TTC549 (cell line): Measurements from ENCODE around the gene ADGRF5.

Source experiments
- FAIRE-seq: peaks from 2 replicates; lab custom pipeline; 2012; peaks lifted over from hg19 to GRCh38; lab: Jason Lieb, UNC

ADGRF5 gene

DNA sequence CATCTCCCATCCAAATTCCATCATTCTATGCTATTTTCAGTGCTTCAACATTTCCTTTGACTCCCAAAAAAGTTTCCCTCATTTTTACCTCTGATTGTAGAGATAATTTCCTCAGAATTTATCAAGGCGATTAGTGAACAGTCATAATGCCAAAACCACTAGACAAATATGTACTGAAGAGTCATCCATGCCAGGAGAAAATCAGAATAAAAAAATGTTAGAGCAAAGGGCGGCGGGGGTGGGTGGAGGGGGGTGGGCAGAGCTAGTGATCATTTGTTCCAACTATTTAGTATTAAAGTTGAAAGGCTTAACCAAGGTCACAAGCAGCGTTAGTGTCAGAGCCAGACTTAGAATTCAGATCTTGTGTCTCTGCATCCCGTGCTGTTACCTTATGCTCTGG, 5.3 kb upstream of the ADGRF5 start:
- FAIRE-seq: no peak

DNA sequence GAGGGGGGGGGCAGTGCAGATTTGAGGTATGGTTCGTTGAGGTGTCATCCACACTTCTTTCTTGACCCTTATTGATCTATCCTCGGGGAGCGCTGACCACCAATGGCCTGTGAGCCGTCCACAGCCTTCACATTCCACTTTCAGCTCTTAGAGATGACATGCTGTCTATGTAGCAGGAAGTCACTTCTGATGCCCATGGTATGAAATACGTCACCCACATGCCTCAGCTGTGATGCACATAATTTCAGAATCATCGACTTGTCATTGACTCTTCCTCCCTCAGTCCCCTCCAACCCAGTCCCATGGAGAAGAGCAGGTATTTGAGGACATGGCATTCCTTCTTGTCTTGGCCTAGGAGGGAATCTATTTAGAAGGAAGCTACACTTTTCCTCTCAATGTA, 4.7 kb upstream of the ADGRF5 start:
- FAIRE-seq: no peak

DNA sequence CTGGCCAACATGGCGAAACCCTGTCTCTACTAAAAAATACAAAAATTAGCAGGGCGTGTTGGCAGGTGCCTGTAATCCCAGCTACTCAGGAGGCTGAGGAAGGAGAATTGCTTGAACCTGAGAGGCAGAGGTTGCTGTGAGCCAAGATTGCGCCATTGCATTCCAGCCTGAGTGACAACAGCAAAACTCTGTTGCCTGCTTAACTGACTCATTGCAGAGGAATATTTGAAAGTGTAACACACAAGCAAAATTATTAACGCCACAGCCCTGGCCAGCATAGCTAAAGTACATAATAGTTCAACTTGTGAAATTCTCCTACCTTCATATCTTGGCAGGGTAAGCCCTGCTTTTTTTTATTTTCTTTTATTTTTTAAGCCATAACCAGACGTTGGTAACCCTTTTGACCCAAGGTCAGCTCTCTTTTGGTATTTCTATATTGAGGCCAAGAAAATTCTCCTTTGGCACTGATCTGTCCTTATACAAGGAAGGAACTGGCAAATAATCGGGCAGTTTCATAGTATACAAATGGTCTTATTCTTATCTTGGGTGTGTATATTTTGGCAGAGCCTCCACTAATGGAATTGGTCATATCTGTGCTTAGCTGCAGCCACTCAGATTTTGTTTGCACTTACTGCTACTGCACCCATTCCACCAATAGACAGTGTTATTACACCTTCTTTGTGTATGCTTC, 4.0 kb upstream of the ADGRF5 start:
- no peak for FAIRE-seq

DNA sequence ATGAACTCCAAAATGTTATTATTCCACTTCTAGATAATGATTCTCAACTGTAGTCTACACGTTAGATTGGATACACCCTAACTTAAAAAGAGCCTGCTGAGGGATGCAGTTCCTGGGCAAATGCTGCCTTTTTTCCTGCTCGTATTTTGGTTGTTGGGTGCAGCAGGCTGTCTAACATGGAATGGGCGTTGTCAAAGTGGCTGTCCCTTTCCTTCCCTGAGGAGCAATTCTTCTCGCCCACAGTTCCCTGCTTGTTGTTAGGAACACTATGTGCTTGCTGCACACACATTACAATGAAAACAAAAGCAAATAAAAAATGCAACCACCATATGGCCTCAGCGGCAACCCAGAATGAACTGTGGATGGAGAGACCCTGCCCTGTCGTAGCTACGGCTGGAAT, 1.7 kb upstream of the ADGRF5 start:
- FAIRE-seq: no peak

DNA sequence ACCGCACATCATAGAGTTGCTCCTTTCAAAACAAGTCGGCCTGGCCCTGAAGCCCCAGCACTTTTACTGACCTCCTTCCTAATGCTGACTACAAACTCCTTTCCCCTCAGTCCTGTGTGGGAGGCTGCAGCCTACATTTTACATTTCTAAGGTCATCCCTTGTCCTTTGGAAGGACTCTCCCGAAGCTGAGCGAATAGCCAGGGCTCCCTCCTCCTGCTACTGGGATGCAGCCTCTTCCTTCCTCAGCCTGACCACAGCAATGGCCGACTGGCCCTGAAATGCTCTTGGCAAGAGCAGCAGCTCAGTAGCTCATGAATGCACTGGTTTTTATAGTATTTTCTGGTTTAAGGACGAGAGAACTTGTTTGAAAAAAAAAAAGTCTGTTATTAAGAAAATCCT, 679 bp downstream of the ADGRF5 start:
- no peak for FAIRE-seq

DNA sequence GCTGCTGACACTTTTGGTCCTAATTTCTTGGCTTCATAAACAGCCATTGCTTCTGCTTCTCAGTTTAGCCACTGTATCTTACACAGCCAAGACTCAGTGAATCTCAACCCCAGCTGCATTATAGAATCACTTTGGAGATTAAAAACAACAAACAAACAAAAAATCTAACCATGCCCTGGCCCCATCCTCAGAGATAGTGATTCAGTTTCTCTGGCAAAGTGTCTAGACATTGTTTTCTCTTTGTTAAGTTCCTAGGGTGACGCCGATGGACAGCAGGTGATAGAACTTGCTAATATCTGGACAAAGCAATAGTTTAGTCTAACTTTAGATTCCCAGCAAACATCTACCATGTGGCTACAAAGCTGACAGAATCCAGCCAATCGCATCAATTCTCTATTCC, 2.9 kb downstream of the ADGRF5 start:
- no peak for FAIRE-seq

DNA sequence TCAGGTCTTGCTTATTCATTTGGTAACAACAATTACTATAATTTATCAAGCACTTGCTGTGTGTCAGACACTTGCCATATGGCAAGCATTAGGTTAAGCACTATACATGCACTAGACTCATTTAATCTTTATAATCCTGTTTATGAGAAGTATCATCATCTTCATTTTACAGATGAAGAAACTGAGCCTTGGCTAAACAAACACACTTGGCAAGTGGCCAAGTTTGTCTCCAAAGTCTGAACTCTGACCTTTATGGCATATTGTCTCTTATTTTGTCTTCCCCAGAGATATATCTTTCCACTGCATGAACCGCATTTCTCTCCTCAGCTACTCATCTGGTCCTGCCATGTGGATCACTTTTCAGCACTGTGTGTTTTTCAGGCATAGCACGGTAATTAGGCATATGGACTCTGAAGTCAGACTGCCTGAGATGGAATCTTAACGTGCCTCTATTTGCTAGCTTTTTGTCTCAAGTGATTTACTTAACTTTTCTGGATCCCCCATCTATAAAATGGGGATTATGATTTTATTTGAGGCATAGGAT, 4.7 kb downstream of the ADGRF5 start:
- FAIRE-seq: no peak

DNA sequence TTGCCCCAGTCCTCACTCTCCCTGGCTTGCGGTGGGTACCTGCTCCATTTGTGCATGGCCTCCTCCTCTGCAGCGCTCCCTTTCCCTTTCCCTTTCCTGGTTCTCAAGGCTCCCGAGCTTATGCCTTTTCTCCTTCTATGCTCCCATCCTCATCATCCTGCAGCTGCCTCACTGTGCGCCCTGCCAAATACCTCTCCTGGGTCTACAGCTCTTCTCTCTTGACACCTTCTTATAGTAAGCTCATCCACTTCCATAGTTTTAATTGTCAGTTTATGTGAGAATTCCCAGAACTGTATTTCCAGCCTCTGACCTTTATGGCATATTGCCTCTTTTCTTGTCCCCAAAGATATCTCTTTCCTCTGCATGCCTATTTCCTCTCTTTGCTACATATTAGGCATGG, 5.9 kb downstream of the ADGRF5 start:
- FAIRE-seq: no peak

DNA sequence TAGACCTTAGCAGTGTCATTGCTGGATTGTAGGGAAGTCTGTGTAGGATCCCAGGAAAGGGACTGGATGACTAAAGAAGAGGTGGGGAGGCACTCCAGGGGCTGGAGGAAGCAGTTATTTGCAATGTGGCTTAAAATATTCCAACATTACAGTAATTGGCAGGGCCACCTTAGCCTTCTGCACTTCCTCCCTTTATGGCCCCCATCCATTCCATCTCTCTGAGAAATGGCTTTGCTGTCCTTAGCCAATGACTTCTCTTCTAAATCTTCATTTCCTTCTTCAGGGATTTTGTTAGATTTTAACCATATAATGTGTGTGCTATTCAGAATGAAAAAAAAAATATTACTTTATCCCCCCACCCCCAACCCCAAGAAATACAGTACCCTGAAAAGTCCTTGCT, 6.4 kb downstream of the ADGRF5 start:
- no peak for FAIRE-seq

DNA sequence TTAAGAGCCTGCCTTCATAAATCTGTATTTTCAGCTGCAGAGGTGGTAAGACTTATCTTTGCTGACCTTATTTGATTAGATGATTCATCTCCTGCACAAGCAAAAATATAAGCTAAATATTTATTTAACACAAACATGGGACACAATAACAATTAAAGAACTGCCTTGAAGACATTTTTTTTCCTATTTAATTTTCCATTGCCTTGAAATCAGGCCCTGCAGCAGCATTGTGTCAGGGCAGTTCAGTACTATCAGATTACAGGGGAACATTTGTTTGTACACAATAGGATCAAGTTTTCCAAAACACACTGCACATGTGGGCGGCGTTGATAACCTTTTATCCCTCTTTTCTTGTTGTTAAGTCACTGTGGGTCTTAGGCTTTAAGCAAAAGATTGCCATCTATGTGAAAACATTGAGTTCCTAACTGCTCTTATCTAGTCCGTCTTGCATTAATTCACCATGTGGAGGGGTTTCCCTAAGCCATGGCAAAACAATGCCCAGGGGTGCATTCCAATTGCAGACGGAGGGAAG, 7.4 kb downstream of the ADGRF5 start:
- FAIRE-seq: no peak

DNA sequence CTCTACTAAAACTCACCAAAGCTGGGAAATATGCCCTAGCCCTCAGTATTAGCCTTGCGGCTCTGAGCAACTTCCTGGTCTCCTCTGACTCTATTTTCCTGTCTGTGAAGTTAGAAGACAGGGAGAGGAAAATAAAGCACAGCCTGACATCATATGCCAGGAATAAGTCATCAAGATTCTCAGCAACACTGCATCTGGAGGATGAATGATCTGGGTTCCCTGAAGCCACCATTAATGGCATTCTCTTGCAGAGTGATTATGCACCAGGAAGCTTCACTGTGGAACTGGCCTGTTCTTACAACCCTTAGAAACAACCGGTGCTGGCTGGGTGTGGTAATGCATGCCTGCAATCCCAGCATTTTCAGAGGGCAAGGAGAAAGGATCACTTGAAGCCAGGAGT, 12.4 kb downstream of the ADGRF5 start:
- no peak for FAIRE-seq

DNA sequence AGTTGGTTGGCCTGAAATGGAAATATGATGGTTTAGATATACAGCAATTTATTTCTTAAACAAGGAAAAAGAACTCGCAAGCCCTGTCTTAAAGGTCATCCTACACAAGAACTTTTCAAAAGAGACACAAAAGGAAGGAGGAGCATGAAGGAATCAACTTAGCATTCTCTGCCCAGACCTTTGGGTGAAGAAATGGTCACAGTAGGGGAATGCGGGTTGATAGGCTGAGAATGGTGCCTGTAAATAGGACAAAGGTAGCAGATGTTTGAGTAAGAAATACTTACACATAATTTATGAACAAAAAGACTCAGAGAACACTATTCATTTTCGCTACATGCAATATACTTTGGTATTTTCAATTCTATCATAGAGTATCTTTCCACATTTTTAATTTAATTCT, 15.0 kb downstream of the ADGRF5 start:
- FAIRE-seq: no peak

DNA sequence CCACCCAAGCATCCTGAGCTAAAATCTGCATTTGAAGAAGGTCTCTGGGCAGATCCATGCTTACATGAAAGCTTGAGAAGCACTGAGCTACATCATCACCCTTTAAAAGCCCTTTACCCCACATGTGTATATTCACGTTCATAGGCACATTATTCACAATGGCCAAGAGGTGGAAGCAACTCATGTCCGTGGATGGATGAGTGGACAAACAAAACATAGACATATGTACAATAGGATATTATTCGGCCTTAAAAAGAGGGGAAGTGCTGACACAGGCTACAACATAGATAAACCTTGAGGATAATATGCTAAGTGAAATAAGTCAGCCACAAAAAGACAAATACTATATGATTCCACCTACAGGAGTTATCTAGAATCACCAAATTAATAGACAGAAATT, 17.6 kb downstream of the ADGRF5 start:
- no peak for FAIRE-seq

DNA sequence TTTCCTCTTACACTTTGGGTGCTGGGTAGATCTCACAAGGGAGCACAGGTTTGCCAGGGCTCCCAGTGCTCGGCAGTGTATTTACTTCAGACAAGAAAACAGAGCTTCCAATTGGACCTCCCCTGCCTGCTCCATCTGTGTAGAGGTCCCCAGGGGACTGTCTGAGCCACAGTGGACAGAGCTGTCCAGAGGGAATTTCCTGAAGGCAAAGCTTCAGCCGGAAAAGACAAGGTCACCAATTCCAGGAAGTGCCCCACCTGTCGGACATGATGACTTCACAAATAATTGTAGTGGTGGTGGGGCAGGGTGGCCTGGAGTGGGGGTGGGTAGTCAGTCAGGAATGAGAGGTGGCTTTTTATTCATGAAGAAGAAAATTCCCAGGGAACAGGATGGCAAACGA, 18.6 kb downstream of the ADGRF5 start:
- FAIRE-seq: no peak

DNA sequence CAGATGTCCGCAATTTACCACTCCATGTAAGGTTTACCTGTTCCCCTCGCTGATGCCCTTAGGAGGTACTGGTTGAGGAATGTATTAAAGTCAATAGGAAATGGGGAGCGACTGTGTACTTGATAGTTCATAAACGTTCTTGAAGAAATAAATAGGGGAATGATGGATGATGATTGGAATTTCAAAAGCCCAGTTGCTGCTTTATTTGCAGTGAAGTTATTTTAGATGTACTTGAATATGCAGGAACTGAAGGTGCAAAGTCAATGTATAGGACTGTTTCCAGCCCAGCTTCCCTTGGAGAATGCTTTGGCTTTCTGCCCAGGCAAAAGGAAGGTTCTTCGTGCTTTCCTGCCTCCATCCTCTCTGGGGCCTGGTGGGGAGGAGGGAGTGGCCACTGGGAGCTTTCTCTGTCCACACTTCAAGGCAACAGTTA, 19.8 kb downstream of the ADGRF5 start:
- no peak for FAIRE-seq

DNA sequence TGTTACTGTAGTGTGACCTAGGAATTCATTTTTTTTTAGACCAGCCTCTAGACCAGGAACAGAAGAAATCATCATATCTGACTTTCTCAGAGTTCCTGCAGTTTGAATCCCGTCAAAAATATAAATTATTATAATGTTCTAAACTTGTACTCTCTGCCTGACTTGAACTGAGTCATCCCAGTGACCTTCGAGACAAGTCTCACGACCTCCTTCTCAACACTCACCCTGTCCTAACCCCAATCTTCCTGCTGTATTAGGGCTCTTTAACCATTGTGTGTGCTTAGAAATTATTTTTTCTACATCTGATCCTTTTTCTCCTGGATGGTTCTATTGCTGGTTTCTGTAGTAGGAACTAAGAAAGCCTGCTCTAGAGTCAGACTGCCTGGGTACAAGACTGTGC, 21.5 kb downstream of the ADGRF5 start:
- FAIRE-seq: no peak

DNA sequence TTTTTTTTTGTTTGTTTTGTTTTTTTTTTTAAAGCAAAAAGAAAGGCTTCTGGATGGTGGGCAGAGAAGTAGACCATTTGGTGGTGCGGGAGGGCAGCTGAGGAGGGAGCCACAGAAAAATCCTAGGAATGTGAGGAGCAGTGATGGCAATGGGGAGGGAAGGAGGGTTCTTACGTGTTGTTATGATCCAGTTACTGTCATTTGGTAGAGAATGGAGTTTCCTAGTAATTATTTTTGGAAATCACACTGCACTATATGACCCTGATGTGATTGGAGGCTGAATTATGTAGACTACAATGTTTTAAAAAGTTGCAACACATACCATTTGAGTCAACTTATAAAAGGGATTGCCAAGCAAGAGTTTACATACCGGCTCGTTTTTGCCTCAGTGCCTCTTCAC, 22.1 kb downstream of the ADGRF5 start:
- FAIRE-seq: no peak

DNA sequence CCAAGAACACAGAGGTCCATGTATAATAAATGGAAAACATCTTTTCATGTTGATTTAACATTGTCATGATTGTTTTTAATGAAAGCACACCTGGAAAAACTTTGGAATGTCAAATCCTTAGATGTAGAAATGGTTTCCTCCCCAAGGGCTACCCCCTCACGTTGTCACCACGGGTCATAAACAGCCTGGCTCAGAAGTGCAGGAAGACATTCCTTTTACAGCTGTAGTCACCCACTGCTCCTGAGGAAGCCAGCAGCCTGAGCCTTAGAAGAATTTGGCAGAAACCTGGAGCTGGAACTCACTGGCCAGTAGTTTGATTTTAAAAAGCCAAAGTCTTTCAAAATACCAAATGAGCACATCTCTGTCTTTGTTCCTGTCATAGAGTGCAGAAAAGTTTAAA, 23.7 kb downstream of the ADGRF5 start:
- no peak for FAIRE-seq

DNA sequence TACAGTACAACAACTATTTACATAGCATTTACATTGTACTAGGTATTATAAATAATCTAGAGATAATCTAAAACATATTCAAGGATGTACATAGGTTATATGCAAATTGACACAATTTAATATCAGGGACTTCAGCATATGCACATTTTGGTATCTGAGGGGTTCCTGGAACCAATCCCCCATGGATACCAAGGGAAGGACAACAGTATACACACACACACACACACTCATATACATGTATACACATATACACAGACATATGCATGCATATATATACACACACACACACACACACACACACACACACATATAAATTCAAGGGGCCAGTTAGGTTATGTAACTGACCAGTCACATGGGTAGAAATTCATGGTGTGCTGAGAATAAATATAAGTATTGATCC, 24.9 kb downstream of the ADGRF5 start:
- FAIRE-seq: no peak

DNA sequence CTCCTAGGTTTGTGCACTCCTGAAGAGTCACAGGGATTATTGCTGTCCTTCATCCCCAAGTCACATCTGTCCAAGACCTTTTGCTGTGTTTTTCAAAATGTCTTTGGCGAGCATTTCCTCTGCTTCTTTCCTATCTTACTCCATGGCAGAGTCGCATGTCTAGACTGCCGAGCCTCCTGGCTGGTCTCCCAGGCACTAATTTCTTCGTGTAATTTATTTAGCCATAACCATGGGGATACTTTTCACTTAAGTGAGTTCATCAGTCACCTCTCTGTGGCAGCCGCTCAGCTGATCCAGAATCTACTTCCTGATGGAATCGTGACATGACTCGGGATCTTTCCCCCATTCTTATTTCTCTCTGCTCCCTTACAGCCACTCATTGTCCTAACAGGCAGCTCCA, 25.8 kb downstream of the ADGRF5 start:
- FAIRE-seq: no peak

DNA sequence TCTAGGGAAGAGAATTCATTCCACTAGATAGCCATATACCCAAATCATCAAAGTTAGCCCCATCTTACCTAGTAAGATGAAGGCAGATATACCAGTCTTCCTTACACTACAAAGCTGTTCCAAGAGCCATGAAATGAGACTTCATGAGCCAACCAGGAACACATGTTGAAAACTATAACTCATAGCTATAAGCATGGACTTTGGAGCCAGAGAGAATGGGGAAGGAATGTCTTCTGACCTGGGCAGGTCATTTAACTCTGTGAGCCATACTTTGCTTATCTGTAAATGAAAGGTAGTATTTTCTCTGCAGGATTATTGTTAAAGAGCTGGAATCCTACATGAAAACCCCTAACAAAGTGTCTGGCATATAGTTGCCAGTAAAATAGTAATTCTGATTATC, 27.3 kb downstream of the ADGRF5 start:
- no peak for FAIRE-seq

DNA sequence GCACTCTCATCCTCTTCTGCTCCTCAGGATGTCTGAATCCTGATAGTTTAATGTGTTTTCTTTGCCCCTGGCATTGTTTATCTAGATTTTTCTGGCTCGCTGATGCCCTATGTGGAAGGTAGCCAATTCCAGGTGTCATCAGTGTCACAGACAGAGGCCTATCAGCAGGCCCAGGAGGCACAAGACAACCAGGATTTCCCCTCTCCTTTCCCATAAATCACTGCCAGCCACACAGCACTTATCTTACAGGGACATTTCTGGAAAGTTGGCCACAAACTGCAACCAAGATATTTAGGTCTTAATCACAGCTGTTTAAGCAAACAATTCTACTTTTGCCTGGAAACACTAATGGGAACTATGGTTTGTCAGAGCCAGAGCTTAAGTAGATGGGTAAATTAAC, 28.1 kb downstream of the ADGRF5 start:
- no peak for FAIRE-seq

DNA sequence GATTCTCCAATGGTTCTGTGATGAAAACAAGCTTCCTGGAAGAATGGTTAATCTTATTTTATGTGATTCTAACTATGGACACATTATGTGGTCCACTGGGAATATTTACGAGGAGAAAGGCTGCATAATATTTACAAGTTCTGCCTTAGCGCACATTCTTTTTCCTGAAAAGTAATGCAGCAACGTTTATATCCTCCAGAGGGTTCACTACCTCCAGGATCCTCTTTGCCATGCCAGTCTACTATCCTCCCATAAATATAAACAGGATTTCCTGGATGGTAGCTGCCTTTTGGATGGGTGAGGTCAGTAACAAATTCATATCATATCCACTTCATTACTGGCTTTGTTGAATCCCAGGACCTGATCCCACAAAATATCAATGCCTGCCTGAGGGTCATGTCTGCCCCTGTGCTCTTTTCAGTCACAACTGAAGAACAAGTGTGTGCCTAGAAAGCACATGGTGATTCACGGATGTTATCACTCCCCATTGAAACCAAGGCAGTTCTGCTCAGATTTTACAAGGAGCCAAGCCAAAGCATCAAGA, 30.4 kb downstream of the ADGRF5 start:
- FAIRE-seq: no peak

DNA sequence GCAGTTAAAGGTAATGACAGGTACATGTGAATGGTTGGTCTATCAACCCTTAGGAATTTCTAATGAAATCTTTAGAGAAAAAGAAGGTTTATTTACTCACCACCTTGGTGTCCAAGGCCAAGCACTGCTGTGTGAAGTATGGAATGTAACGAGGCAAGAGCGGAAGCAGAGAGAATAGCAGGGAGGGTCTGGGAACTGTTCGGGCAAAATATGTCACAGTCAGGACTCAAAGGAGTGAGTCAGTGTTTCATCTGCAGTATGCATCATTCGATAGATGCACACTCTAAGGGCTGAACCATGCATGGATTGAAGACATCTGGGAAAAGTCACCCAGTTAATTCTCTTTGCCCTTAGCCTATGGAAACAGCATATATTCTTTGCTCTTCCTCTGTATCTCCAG, 33.2 kb downstream of the ADGRF5 start:
- no peak for FAIRE-seq
